ENCODE data around the gene DGKH.

Gene DGKH

DNA sequence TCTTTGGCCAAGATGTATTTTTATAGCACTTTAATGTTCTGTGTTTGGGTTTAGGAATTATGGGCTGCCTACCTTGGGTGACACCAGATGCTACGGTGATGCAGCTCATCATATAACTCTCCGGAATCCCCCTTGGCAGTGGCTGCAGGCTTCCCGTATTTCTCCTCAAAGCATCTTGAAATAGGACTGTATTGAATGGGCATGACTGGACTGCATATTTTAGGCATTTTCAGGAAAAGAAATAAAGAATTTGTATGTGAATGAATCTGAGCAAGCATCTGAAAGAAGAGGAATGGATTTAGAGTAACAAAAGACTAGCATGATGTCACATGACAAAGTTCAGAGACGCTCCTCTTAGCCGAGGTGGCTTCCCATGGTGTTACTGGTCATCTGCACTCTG lies 70.6 kb downstream of the DGKH start:
- TF ChIP-seq, protein P1, sequence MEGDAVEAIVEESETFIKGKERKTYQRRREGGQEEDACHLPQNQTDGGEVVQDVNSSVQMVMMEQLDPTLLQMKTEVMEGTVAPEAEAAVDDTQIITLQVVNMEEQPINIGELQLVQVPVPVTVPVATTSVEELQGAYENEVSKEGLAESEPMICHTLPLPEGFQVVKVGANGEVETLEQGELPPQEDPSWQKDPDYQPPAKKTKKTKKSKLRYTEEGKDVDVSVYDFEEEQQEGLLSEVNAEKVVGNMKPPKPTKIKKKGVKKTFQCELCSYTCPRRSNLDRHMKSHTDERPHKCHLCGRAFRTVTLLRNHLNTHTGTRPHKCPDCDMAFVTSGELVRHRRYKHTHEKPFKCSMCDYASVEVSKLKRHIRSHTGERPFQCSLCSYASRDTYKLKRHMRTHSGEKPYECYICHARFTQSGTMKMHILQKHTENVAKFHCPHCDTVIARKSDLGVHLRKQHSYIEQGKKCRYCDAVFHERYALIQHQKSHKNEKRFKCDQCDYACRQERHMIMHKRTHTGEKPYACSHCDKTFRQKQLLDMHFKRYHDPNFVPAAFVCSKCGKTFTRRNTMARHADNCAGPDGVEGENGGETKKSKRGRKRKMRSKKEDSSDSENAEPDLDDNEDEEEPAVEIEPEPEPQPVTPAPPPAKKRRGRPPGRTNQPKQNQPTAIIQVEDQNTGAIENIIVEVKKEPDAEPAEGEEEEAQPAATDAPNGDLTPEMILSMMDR (IDR thresholded peaks at IDR 0.05; ENCODE audit: insufficient read depth, low read depth, low read length, missing control alignments): no peak
- no peak overlapping the region for H3K4me3 ChIP-seq (ENCODE audit: low read depth, low read length)
- no peak for DNase-seq (ENCODE audit: low read depth)

GRCh38 chr13:42119875-42120274 lies 71.4 kb downstream of the DGKH start:
- DNase-seq (ENCODE audit: low read depth): no peak
- TF ChIP-seq, protein P1 (IDR thresholded peaks at IDR 0.05; ENCODE audit: insufficient read depth, low read depth, low read length, missing control alignments): no peak

DNA sequence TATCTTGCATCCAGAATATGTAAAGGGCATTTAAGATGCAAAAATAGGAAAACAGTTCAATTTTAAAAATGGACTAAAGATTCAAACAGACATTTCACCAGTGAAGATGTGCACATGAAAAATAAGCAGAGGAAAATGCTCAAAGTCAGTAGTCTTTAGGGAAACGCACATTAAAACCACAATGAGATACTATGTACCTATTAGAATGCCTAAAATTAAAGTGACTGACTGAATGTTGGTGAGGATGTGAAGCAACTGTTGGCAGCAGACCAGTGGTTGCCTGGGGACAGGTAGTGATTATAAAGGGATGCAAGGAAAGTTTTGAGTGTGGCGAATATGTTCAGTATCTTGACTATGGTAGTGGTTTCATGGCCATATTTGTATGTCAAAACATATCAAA lies 75.2 kb downstream of the DGKH start:
- no peak overlapping the region for H3K4me3 ChIP-seq (ENCODE audit: low read depth, low read length)
- no peak for DNase-seq (ENCODE audit: low read depth)
- TF ChIP-seq, protein P1 (IDR thresholded peaks at IDR 0.05; ENCODE audit: insufficient read depth, low read depth, low read length, missing control alignments): no peak

More at GRCh38 chr13:42119875-42120274, 71.4 kb downstream of the DGKH start:
- no peak overlapping the region for H3K4me3 ChIP-seq (ENCODE audit: low read depth, low read length)

- H3K4me3 ChIP-seq (ENCODE audit: low read depth, low read length): no peak overlapping the region
Observed at GRCh38 chr13:42125046-42125445, 76.6 kb downstream of the DGKH start.

GRCh38 chr13:42127047-42127446 lies 78.6 kb downstream of the DGKH start:
- no peak overlapping the region for H3K4me3 ChIP-seq (ENCODE audit: low read depth, low read length)
- TF ChIP-seq, protein P1 (IDR thresholded peaks at IDR 0.05; ENCODE audit: insufficient read depth, low read depth, low read length, missing control alignments): no peak
- DNase-seq (ENCODE audit: low read depth): no peak

More at GRCh38 chr13:42125046-42125445, 76.6 kb downstream of the DGKH start:
- TF ChIP-seq, protein P1 (IDR thresholded peaks at IDR 0.05; ENCODE audit: insufficient read depth, low read depth, low read length, missing control alignments): no peak
- no peak for DNase-seq (ENCODE audit: low read depth)

GRCh38 chr13:42129033-42129432 lies 80.6 kb downstream of the DGKH start:
- no peak overlapping the region for H3K4me3 ChIP-seq (ENCODE audit: low read depth, low read length)
- TF ChIP-seq, protein P1 (IDR thresholded peaks at IDR 0.05; ENCODE audit: insufficient read depth, low read depth, low read length, missing control alignments): no peak
- DNase-seq (ENCODE audit: low read depth): no peak

- H3K4me3 ChIP-seq (ENCODE audit: low read depth, low read length): no peak overlapping the region
- TF ChIP-seq, protein P1 (IDR thresholded peaks at IDR 0.05; ENCODE audit: insufficient read depth, low read depth, low read length, missing control alignments): no peak
- no peak for DNase-seq (ENCODE audit: low read depth)
Observed at GRCh38 chr13:42136518-42136917, 88.1 kb downstream of the DGKH start.

All from GM12865 (cell line).